ENCODE measurements around the gene DNAAF5.
A peak's percentile ranks its signal among the peaks of the same experiment; 100 is the strongest.
"Not testable (repeated sequence)": the region's sequence is repeated elsewhere in the genome, so short reads cannot be mapped to it uniquely, and the experiment has no call there.

The DNAAF5 gene

DNA sequence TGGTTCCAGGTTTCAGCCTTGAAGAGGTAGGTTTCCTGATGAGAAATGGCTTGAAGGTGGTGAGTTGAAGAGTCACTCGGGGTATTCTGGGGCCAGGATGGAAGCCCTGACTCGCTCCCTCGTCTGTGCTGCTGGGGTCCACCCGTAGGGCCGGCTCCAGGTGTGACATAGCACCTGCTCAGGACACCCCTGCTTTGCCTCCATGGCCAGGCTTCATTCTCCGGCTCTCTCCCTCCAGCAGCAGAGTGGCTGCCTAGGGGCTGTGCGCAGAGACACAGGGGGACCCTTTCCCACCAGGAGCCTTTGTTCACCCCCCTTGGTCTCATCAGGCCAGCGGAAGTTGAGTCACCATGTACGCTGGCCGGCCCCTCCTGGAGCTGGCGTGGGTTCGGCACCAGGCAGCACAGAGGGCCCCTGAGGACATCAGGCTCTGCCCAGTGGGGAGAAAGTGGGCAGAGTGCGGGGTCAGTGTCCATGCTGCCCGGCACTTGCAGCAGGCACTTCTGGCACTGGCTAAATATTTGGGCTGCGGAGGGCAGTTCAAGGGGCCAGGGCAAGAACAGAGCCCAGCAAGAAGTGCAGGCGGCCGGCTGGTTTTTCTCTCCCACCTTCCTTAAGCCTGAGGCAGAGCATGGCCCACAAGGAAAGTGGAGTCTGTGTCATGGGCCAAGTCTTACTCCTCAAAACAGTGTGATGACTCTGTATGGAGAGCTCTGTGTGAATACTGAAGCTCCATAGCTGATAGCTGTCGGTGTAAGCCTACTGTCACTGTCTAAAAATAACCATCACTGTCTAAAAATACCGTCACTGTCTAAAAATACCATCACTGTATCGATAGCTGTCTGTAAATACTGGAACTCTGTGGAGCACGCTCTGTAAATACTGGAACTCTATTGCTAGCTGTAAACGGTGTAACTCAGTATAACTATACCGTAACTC is 4.3 kb downstream of the DNAAF5 start:
- DNase-seq, result no peak

DNA sequence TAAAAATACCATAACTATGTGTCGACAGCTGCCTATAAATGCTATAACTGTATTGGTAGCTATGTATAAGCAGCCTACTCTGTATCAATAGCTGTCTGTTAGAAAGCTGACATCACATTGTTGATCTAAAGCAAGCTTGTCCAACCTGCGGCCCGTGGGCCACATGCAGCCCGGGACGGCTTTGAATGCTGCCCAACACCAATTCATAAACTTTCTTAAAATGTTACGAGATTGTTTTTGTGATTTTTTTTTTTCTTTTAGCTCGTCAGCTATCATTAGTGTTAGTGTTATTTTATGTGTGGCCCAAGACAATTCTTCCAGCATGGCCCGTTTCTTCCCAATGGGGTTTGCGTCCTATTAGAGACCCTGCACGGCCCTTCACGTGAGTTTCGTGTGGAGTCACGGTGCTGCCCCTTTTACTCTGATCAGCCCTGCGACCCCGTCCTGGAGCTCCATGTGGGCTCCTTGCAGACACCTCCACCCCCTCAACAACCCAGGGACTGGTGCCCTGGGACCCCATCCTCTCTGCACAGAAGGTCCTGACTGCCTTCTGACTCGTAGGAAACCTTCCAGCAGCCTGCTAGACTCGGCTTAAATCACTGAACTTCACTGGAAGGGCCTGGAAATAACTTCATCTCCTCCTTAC is 5.1 kb downstream of the DNAAF5 start:
- no peak for DNase-seq

DNA sequence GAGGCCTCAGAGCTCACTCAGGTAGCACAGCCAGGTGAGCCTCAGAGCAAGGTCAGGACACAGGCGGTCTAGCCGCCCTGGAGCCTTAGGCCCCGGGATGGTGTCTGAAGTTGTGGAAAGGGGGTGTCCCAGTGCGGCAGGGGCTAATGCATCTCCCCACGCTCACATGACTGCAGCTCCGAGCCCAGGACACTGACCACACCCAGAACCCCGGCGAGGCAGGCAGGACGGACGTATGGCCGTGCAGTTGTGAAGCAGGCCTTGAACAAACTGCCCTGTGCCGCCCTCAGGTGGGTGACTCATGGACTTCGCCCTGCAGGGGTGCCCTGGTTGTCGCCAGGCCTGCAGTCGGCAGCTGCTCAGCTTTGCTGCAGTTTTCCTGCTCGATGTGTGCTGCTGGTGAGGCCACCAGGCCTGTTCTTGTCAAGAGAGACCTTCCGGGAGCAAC is 5.6 kb downstream of the DNAAF5 start:
- no peak for DNase-seq

DNA sequence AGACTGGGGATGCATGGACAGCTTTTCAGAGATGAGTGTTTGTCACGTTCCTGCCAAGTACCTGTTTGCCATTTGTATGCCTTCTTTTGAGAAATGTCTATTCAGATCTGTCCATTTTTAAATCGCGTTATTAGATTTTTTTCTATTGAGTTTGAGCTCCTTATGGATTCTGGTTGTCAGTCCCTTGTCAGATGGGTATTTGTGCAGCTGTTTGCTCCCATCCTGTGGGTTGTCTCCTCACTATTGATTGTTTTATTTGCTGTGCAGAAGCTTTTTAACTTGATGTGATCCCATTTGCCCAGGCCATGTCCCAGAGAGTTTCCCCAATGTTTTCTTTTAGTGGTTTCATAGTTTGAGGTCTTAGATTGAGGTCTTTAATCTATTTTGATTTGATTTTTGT is 6.1 kb downstream of the DNAAF5 start:
- no peak for DNase-seq

GRCh38 chr7:734214-734613 is 7.7 kb downstream of the DNAAF5 start:
- no peak for DNase-seq

DNA sequence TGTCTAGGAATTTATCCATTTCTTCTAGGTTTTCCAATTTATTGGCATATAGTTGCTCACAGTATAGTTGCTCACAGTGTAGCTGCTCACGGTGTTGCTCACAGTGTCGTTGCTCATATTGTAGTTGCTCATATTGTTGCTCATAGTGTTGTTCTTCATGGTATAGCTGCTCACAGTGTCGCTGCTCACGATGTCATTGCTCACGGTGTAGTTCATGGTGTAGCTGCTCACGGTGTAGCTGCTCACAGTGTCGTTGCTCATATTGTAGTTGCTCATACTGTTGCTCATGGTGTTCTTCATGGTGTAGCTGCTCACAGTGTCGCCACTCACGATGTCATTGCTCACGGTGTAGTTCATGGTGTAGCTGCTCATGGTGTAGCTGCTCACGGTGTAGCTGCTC is 8.3 kb downstream of the DNAAF5 start:
- no peak for DNase-seq

DNA sequence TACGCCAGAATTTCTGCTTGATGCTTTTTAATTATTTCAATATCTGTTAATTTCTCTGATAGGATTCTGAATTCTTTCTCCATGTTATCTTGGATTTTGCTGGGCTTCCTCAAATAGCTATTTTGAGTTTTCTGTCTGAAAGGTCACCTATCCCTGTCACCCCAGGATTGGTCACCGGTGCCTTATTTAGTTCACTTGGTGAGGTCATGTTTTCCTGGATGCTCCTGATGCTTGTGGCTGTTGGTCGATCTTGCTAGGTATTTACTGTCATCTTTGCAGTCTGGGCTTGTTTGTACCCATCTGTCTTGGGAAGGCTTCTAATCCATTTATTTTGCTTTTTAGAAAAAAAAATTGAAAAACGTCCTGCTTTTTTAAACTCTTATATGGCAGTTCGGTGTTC is 11.7 kb downstream of the DNAAF5 start:
- no peak for DNase-seq

GRCh38 chr7:738723-739454 is 12.4 kb downstream of the DNAAF5 start:
- DNase-seq, result no peak

- no peak for DNase-seq
Measured at GRCh38 chr7:739455-739982, 13.0 kb downstream of the DNAAF5 start.

GRCh38 chr7:739983-740942 is 13.8 kb downstream of the DNAAF5 start:
- DNase-seq, result no peak

DNA sequence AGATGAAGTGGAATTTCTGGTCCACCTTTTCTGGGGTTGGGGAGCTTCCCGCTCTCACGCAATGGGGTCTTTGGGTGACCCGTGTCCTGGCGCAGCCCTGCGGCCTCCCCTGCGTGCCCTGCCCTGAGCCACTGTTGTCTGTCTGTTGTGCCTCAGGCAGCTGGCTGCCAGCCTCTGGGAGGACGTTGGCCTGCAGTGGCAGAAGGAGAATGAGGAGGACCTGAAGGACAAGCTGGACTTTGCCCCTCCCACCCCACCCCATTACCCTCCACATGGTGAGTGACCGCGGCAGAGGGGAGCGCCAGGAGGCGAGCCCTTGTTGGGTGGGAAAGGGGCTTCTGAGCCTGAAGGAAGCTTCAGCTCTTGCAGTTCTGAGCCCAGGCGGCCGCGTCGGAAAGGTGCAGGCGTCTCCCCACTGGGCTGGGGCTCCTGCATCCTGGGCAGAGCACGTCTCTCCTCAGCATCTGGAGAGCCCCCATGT is 14.7 kb downstream of the DNAAF5 start:
- no peak for DNase-seq

- DNase-seq, result no peak
Measured at GRCh38 chr7:741850-742249, 15.4 kb downstream of the DNAAF5 start.

GRCh38 chr7:742791-743190 is 16.3 kb downstream of the DNAAF5 start:
- DNase-seq, result no peak

DNA sequence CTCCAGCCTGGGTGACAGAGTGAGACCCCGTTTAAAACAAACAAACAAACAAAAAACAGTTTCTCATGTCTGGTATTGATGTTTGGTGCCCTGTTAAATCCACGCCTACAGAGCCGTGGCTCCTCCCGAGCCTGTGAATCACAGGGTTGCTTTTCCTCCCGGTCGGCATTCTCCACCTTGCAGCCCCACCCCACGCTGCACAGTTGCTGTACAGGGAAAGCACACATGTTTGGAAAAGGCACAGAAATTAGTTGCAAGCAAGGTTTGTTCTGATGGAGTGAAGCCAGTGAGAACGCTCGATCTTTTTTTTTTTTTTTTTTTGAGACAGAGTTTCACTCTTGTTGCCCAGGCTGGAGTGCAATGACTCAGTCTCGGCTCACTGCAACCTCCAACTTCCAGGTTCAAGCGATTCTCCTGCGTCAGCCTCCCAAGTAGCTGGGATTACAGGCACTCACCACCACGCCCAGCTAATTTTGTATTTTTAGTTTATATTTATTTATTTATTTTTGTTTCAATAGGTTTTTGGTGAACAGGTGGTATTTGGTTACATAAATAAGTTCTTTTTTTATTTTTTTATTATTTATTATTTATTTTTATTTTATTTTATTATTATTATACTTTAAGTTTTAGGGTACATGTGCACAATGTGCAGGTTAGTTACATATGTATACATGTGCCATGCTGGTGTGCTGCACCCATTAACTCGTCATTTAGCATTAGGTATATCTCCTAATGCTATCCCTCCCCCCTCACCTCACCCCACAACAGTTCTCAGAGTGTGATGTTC is 17.0 kb downstream of the DNAAF5 start:
- not testable (repeated sequence) for DNase-seq

- DNase-seq, result not testable (repeated sequence)
Measured at GRCh38 chr7:744128-744520, 17.6 kb downstream of the DNAAF5 start.

DNA sequence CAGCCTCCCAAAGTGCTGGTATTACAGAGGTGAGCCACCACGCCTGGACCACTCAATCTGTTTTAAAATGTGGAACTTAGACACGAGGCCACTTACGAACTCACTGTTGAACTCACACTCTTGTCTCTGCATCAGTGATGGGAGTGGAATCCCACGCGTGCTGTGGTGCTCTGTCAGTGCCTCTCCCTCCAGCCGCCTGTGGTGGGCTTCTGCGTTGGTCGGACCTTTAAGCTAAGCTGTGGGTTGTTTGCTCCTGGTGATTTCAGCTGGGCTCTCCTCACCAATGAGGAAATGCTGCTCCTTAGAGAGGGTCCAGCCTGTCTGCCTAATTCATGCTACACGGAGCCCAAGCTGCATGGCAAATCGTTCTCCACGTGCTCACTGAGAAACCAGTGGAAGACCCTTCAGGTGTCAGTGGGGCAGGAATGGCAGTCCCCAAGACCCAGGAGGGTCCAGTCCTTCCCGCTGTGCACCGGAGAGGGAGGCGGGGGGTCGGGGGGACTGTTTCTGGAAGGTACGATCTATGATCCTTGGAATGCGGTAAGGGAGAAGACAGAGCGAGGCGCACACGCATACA is 18.4 kb downstream of the DNAAF5 start:
- DNase-seq, result no peak

- no peak for DNase-seq
Measured at GRCh38 chr7:745431-746154, 19.1 kb downstream of the DNAAF5 start.

DNA sequence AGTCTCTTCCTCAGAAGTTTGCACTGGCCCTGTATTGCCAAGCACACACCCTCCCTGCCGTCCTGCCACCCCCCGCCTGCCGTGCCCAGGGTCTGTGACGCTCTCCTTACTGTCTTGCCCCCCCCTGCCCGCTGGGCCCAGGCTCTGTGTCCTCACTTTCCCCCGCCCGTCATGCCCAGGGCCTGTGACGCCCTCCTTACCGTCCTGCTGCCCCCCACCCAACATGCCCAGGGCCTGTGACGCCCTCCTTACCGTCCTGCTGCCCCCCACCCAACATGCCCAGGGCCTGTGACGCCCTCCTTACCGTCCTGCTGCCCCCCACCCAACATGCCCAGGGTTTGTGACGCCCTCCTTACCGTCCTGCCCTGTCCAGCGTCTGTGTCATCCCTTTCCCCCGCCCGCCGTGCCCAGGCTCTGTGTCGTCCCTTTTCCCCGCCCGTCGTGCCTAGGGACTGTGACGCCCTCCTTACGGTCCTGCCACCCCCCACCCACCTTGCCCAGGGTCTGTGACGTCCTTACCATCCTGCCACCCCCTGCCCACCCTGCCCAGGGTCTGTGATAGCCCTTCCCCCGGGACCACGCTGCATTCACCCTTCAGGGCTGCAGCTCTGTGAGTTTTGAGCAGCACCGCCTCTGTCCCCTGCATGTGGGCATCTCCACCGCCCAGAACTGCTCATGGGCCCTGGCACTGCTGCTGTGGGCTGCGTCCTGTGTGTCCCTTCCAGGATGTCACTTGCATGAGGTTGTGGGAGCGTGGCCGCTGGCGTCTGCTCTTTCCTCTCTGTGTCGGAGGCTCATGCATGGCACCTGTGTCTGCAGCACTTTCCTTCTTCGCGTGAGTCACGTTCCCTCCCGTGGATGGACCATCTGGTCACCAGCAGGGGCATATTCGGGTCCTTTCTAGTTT is 19.9 kb downstream of the DNAAF5 start:
- DNase-seq, result peak; percentile 4

DNA sequence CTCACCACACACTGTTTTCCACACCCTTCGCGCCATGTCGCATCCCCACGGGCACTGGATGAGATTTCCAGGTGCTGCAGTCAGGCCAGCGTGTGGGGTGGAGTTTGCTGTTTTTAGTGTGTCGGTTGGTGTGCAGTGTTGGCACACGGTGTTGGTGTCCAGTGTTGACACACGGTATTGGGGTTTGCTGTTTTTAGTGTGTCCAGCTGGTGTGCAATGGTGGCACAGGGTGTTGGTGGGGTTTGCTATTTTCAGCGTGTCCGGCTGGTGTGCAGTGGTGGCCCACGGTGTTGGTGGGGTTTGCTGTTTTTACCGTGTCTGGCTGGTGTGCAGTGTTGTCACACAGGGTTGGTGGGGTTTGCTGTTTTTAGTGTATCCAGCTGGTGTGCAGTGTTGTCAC is 20.7 kb downstream of the DNAAF5 start:
- DNase-seq, result no peak

Data from CD4-positive, alpha-beta T cell treated with Interleukin-15 for 1 hour (primary cell).